K562 (cell line): ENCODE results near the gene PNMA8C. TPM values are rescaled to one million over a fixed set of nuclear protein-coding genes. Genes with fewer than 3 reads are reported as not detected.

Source experiments
- ATAC-seq: fragments of 200-7000 bp; cut with Tn5 transposase; 3 replicates; pipeline ENCODE4 v1.9.1; 2020; ENCODE audit warnings: moderate library complexity
- BruUV-seq: library from RNA; stranded (reverse); fragments of 400-500 nt; replicated peaks from 2 replicates; lab custom pipeline; 2021; lab: Mats Ljungman, UMichigan
- CTCF ChIA-PET: fragments of 300-600 bp; formaldehyde crosslinking; extraction: SDS; loops from one replicate; lab custom pipeline; 2021; ENCODE audit warnings: low intra/inter-chr PET ratio; lab: Yijun Ruan, JAX
- POLR2A ChIA-PET: fragments of 300-600, 350-650 bp; sonication (Branson Sonifier 250); formaldehyde crosslinking; extraction: SDS; loops from one replicate; lab custom pipeline; 2021; ENCODE audit warnings: antibody characterized with exemption, inconsistent platforms; lab: Yijun Ruan, JAX
- DNase-seq, 4 experiments: peaks; one replicate each; pipeline versions ENCODE4 v3.0.0 to v3.0.0-alpha.2; 2011 to 2018; ENCODE audit warnings: low spot score in 3 of 4, mixed read lengths in 3 of 4; ENCODE audit errors: extremely low read depth in 1 of 4
- FAIRE-seq: peaks from 2 replicates; lab custom pipeline; 2011; peaks lifted over from hg19 to GRCh38; lab: Jason Lieb, UNC
- H2AFZ ChIP-seq: 2 replicates; pipeline ENCODE4 v1.6.0; 2011; ENCODE audit warnings: low read depth, low read length, control low read depth, inconsistent platforms
- H3K27ac ChIP-seq: fragments of 200-600 bp; 3 replicates; pipeline ENCODE4 v1.8.0; 2011; ENCODE audit warnings: low read depth, mild to moderate bottlenecking, control low read depth, inconsistent platforms, low read length, moderate library complexity, mixed read lengths; ENCODE audit errors: extremely low read depth
- H3K27me3 ChIP-seq, 2 experiments: fragments of 300-600 bp in 1 of 2; 2 replicates in 1 of 2; 3 replicates in 1 of 2; pipeline versions ENCODE4 v1.6.0 to v1.8.0; 2011; ENCODE audit warnings: inconsistent platforms in 2 of 2, low read length in 2 of 2, mild to moderate bottlenecking in 1 of 2, mixed read lengths in 1 of 2, moderate library complexity in 1 of 2; ENCODE audit not compliant: control insufficient read depth in 2 of 2, insufficient read depth in 2 of 2
- H3K36me3 ChIP-seq: fragments of 300-600 bp; 3 replicates; pipeline ENCODE4 v1.8.0; 2011; ENCODE audit warnings: mild to moderate bottlenecking, low read length, inconsistent platforms; ENCODE audit not compliant: control insufficient read depth, insufficient read depth
- H3K4me1 ChIP-seq, 2 experiments: fragments of 200-600 bp in 1 of 2; replicated peaks in 1 of 2; 2 replicates in 1 of 2; 3 replicates in 1 of 2; pipeline versions ENCODE4 v1.5.1 to v1.8.0; 2011; ENCODE audit warnings: inconsistent platforms in 2 of 2, low read length in 2 of 2, mild to moderate bottlenecking in 1 of 2, mixed read lengths in 1 of 2, moderate library complexity in 1 of 2; ENCODE audit not compliant: control insufficient read depth in 2 of 2, insufficient read depth in 2 of 2
- H3K4me2 ChIP-seq: 2 replicates; pipeline ENCODE4 v1.6.1; 2011; ENCODE audit warnings: low read length, control low read depth, inconsistent platforms, mixed read lengths; ENCODE audit not compliant: insufficient read depth
- H3K4me3 ChIP-seq: fragments of 200-600 bp; sonication (generic), shearing (Covaris generic); 2 replicates; pipeline ENCODE4 v1.5.1; 2016; ENCODE audit warnings: control low read depth, inconsistent platforms
- H3K79me2 ChIP-seq: fragments of 200-600 bp; 3 replicates; pipeline ENCODE4 v1.8.0; 2011; ENCODE audit warnings: low read length, inconsistent platforms; ENCODE audit not compliant: control insufficient read depth, insufficient read depth
- H3K9ac ChIP-seq, 2 experiments: 2 replicates each; pipeline versions ENCODE4 v1.6.0 to v1.6.1; 2011; ENCODE audit warnings: low read depth in 2 of 2, low read length in 2 of 2, control low read depth in 1 of 2, inconsistent platforms in 1 of 2, mild to moderate bottlenecking in 1 of 2, mixed read lengths in 1 of 2; ENCODE audit not compliant: insufficient read depth in 1 of 2
- H3K9me1 ChIP-seq: one replicate; pipeline ENCODE4 v1.6.0; 2011; ENCODE audit warnings: inconsistent platforms, mild to moderate bottlenecking, low read length, moderate library complexity; ENCODE audit not compliant: control insufficient read depth, insufficient read depth
- H3K9me3 ChIP-seq: replicated peaks from 2 replicates; pipeline ENCODE4 v1.5.1; 2011; ENCODE audit warnings: low read depth, low read length, inconsistent platforms; ENCODE audit not compliant: control insufficient read depth, insufficient read depth
- H4K20me1 ChIP-seq: replicated peaks from 2 replicates; pipeline ENCODE4 v1.6.1; 2011; ENCODE audit warnings: low read length, inconsistent platforms, mixed read lengths; ENCODE audit not compliant: control insufficient read depth, insufficient read depth
- BMI1 ChIP-seq: fragments of 150-350 bp; IDR thresholded peaks from 2 replicates; pipeline ENCODE4 v1.6.1; 2014; ENCODE audit warnings: low read length
- EHMT2 ChIP-seq: fragments of 450-650 bp; IDR thresholded peaks from 2 replicates; pipeline ENCODE4 v1.6.1; 2018; ENCODE audit warnings: antibody characterized with exemption
- ELF1 ChIP-seq: fragments of 200-800 bp; sonication (Bioruptor generic); IDR thresholded peaks from 2 replicates; pipeline ENCODE4 v1.6.1; 2016; ENCODE audit warnings: missing genetic modification characterization, missing compliant biosample characterization
- MTA2 ChIP-seq: fragments of 450-650 bp; IDR thresholded peaks from 2 replicates; pipeline ENCODE4 v1.6.1; 2016; ENCODE audit warnings: low read depth
- NCOA4 ChIP-seq: fragments of 450-650 bp; IDR thresholded peaks from 2 replicates; pipeline ENCODE4 v1.6.1; 2018; ENCODE audit warnings: mild to moderate bottlenecking; ENCODE audit not compliant: partially characterized antibody
- POLR2B ChIP-seq: fragments of 450-650 bp; IDR thresholded peaks from 2 replicates; pipeline ENCODE4 v1.6.1; 2018; ENCODE audit warnings: low read depth; ENCODE audit not compliant: partially characterized antibody
- POLR2G ChIP-seq: fragments of 200-400 bp; formaldehyde crosslinking; IDR thresholded peaks from 2 replicates; pipeline ENCODE4 v1.6.1; 2017; ENCODE audit warnings: low read depth, mild to moderate bottlenecking, antibody characterized with exemption, low read length, moderate library complexity
- PTTG1 ChIP-seq: fragments of 450-650 bp; IDR thresholded peaks from 2 replicates; pipeline ENCODE4 v1.6.1; 2016; ENCODE audit warnings: low read depth, mild to moderate bottlenecking, missing genetic modification characterization, missing compliant biosample characterization
- SRSF1 ChIP-seq: fragments of 200-400 bp; formaldehyde crosslinking; IDR thresholded peaks from 2 replicates; pipeline ENCODE4 v1.6.1; 2017; ENCODE audit warnings: mild to moderate bottlenecking, low read depth, low read length, moderate library complexity
- SRSF7 ChIP-seq: fragments of 200-400 bp; formaldehyde crosslinking; optimal IDR thresholded peaks from 2 replicates; pipeline ENCODE3; 2017; ENCODE audit warnings: mild to moderate bottlenecking, low read depth, low read length
- TAF1 ChIP-seq: IDR thresholded peaks from 2 replicates; pipeline ENCODE4 v1.6.1; 2011; ENCODE audit warnings: mild to moderate bottlenecking, low read length, moderate library complexity; ENCODE audit not compliant: insufficient read depth, control insufficient read depth, severe bottlenecking; ENCODE audit errors: extremely low read depth
- TCFL5 ChIP-seq: fragments of 250-450 bp; sonication (Bioruptor Pico); conservative IDR thresholded peaks from 2 replicates; pipeline ENCODE4 v1.6.1; 2021; ENCODE audit warnings: mild to moderate bottlenecking, moderate library complexity, matching md5 sums
- ZNF263 ChIP-seq: sonication (generic); formaldehyde crosslinking; IDR thresholded peaks from 2 replicates; pipeline ENCODE4 v1.8.0; 2022; ENCODE audit warnings: mild to moderate bottlenecking, missing genetic modification reagents, borderline replicate concordance
- ZNF347 ChIP-seq: fragments of 450-650 bp; formaldehyde crosslinking; IDR thresholded peaks from 2 replicates; pipeline ENCODE4 v1.4.0; 2020; ENCODE audit warnings: low read depth, mild to moderate bottlenecking, moderate library complexity
- ZNF778 ChIP-seq: fragments of 450-650 bp; formaldehyde crosslinking; IDR thresholded peaks from 2 replicates; pipeline ENCODE4 v1.4.0; 2020; ENCODE audit warnings: mild to moderate bottlenecking, moderate library complexity
- ZNF830 ChIP-seq: fragments of 250-450 bp; sonication (Bioruptor Pico); IDR thresholded peaks from 2 replicates; pipeline ENCODE4 v1.5.0; 2021; ENCODE audit warnings: mild to moderate bottlenecking
- WGBS: fragments of 100-300 bp; shearing (Covaris generic); methylation state at CpG from one replicate; pipeline ENCODE4 v1.1.6; 2016; ENCODE audit warnings: low coverage, mixed read lengths; ENCODE audit not compliant: insufficient coverage; ENCODE audit errors: missing lambda C conversion rate; 5-methylcytosine and 5-hydroxymethylcytosine counted together
- in situ Hi-C: fragments of 300-500 bp; cut with MboI; formaldehyde crosslinking; loops from 4 replicates; pipeline ENCODE4 v1.15.0; 2018; ENCODE audit warnings: inconsistent platforms, mixed read lengths
- intact Hi-C: fragments of 100-400 bp; cut with micrococcal nuclease; formaldehyde crosslinking; loops from 2 replicates; pipeline ENCODE4 v1.14.2; 2022
- polyA plus RNA-seq, 8 experiments: library from polyadenylated mRNA; depleted of rRNA in 4 of 8; stranded (reverse) in 5 of 8; unstranded in 3 of 8; fragments of >200 nt; fragmentation: Nextera tagmentation in 2 of 8; fragmentation: Illumina TruSeq in 1 of 8; extraction: Ambion mirVana in 2 of 8; extraction: Trizol in 1 of 8; gene quantifications; 2 replicates each; pipeline versions ENCODE4 v1.2.1 to v1.2.3, GENCODE V29; 2011 to 2014; ENCODE audit warnings: inconsistent platforms in 1 of 8, missing spikeins in 1 of 8
- total RNA-seq, 7 experiments: library from RNA; depleted of rRNA in 6 of 7; stranded (reverse); fragments of >200 nt in 6 of 7; fragmentation: Illumina TruSeq in 2 of 7; extraction: Trizol in 2 of 7; gene quantifications; 2 replicates each; pipeline versions ENCODE4 v1.2.1 to v1.2.3, GENCODE V29; 2011 to 2021; ENCODE audit warnings: low replicate concordance in 1 of 7

Gene PNMA8C
- total and polyA plus RNA-seq, 9 of the 15 experiments (the other 6 are each of a cell fraction or from before 2014, with no cell fraction given) = 0.04 to 0.05 (median 0.05) TPM; not detected in 6

DNA sequence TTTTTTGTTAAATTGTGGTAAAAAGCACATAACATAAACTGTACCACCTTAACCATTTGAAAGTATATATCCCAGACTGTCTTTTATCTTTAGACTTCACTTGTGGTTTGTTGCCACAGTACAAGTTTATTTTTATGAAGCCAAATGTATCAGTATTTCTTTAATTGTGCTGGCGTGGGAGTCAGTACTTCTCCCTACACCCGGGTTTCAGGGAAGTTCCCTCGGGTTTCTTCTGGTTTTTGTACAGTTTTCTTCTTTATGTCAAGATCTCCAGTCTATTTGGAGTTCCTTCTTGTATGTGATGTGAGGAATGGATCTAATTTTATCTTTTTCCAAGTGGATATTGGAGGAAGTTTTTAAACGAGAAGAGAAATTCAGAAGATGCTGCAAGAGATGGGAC, 35.9 kb downstream of the PNMA8C start (continued):
- TF ChIP-seq POLR2B (no peak), SRSF1 (no peak), SRSF7 (no peak), BMI1 (no peak)

DNA sequence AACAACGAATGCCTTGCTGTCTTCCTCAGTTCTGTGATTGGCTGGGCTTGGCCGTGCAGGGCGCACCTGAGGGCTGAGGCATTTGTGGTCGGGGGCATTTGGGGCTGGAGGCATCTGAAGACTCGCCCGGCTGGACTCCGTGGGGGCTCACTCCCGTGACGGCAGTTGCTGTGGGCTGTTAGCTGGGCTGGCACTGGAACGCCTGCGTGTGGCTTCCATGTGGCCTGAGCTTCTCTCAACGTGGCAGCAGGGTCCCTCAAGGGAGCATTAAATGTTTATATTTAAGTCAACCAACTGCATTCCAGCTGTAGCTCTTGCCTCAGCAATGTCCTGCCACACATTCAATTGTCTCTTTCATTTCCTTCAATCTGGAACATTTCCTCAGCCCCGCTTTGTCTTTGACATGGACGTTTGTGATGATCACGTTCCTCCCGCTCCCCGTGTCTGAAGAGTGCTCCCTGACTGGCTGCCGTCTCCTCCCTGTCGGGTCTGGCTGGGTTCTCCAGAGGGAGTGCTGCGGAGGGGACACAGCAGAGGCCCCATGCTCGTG, 36.4 kb downstream of the PNMA8C start:
- no peak overlapping the region for H3K4me3 ChIP-seq
- no peak overlapping the region for H3K4me2 ChIP-seq
- no peaks in the 10 kb centered on the region for H3K79me2 ChIP-seq
- no peaks in the 10 kb centered on the region for H3K9me1 ChIP-seq
- no TSS peak for BruUV-seq
- H3K4me1 ChIP-seq = peaks cover 0 to 23% of the 10 kb centered on the region in 2 experiments; a peak in 2 of 5 replicates
- POLR2A ChIA-PET = no interaction called here
- peaks cover 0 to 2% of the 10 kb centered on the region in 2 experiments; a peak in 2 of 5 replicates for H3K27me3 ChIP-seq
- WGBS = 80% methylated on average over 21 of the region's 21 CpGs
- no peak overlapping the region for H3K27ac ChIP-seq
- FAIRE-seq = no peak
- no peak overlapping the region for H2AFZ ChIP-seq
- TF ChIP-seq ZNF830 (no peak), PTTG1 (tag) (no peak), EHMT2 (no peak), TCFL5 (CRISPR knock-in tag) (no peak), TAF1 (no peak), NCOA4 (no peak), ELF1 (tag) (no peak), ZNF778 (CRISPR knock-in tag) (no peak), ZNF263 (CRISPR knock-in tag) (peak; percentile 61; the same call in 1 of the 2 replicates), ZNF347 (no peak), MTA2 (no peak), POLR2G (peak; percentile 62; the same call in 1 of the 2 replicates)
- H4K20me1 ChIP-seq = no peaks in the 10 kb centered on the region
- ATAC-seq = no peak; the same call in 2 of the 3 replicates
- H3K9ac ChIP-seq = no peak overlapping the region
- DNase-seq = no peak
- CTCF ChIA-PET = no interaction called here
- in situ Hi-C loops = no loop called here
- intact Hi-C loops = no loop called here
- H3K36me3 ChIP-seq = peaks cover 48% of the 10 kb centered on the region; the same call in 2 of the 3 replicates
- no peaks in the 10 kb centered on the region for H3K9me3 ChIP-seq
